Placental epithelial cell (primary cell): Measurements from ENCODE around the gene IL22RA2. TPM values are rescaled to one million over a fixed set of nuclear protein-coding genes. Genes with fewer than 3 reads are reported as not detected.

Experiments used
- total RNA-seq: library from RNA; depleted of rRNA; stranded (reverse); fragments of >200 nt; gene quantifications from 2 replicates; pipeline ENCODE4 v1.2.3, GENCODE V29; 2012

The IL22RA2 gene, protein sequence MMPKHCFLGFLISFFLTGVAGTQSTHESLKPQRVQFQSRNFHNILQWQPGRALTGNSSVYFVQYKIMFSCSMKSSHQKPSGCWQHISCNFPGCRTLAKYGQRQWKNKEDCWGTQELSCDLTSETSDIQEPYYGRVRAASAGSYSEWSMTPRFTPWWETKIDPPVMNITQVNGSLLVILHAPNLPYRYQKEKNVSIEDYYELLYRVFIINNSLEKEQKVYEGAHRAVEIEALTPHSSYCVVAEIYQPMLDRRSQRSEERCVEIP
- total RNA-seq = not detected in 2 replicates

DNA sequence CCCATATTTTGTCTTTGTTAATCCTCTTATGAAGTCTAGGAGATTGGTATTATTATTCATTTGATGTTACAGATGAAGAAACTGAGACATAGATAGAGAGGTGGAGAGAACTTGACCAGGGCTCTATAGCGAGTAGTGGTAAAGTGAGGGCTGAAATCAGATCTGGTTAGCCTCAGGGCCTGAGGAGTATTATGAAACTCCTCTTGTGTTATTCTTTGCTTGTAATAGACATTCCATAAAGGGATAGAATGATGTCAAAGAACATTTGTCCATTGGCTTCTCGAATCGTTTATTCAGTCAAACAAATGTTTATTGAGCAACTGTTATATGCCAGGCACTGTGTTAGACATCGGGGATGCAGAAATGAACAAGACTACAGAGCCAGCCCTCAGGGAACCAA, at the start of gene IL22RA2:
Gene IL22RA2 (minus strand): TSS at position 144 of the 400 bp plus-strand sequence. CDS start 11,895 bp downstream, outside the sequence.

DNA sequence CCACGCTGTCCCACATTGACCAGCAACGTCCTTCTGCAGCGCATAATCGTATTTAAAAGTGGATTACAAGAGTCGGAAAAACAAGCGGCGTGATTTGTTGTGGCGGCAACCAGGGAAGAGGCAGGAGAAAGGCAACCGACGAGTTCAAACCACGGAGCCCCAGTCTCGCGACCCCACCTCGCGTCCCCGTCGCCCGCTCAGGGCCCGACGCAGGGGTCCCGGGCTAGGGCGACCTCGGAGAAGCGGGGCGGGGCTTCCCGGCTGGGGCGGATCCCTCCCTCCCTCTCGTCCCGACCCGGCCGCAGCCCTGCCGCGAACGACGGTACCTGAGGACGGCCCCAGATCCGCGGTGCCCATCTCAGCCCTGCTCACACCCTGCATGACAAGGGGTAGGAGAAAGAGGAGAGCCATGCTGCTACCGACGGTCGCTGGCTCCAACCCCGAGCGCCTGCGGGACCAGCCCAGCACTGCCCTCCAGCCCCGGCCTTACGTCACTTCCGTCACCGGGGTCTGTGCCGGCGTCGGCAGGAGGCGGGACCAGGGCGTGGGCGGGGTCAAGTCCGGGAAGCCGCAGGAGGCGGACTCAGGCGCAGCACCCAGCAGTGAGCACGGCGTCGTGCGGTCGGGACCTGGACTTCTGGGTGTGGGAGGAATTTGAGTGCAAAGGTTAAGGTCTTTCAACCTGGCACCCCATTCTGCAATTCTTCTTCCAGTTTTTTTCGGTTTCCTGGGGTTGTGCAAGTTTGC, 45.6 kb upstream of the IL22RA2 start, which contains the start of gene IFNGR1:
Gene IFNGR1 (minus strand): TSS at position 469 of the 747 bp plus-strand sequence. CDS start 58 bp downstream, at position 411.

Other genes with a start within 250 kb of the IL22RA2 start
- gene IL20RA, start 128.7 kb downstream of the IL22RA2 start, total RNA-seq = not detected in 2 replicates
- gene IFNGR1, start 45.7 kb upstream of the IL22RA2 start, total RNA-seq = 34.2 and 69.3 TPM in 2 replicates